Measurements from ENCODE around the gene GSDMA.

The GSDMA gene

GRCh38 chr17:40020146-40020545 lies 57.3 kb downstream of the GSDMA start:
- no peak for DNase-seq (ENCODE audit: low spot score)
- TF ChIP-seq CTCF (IDR thresholded peaks at IDR 0.05; ENCODE audit: extremely low read depth, missing control alignments) = no peak

DNA sequence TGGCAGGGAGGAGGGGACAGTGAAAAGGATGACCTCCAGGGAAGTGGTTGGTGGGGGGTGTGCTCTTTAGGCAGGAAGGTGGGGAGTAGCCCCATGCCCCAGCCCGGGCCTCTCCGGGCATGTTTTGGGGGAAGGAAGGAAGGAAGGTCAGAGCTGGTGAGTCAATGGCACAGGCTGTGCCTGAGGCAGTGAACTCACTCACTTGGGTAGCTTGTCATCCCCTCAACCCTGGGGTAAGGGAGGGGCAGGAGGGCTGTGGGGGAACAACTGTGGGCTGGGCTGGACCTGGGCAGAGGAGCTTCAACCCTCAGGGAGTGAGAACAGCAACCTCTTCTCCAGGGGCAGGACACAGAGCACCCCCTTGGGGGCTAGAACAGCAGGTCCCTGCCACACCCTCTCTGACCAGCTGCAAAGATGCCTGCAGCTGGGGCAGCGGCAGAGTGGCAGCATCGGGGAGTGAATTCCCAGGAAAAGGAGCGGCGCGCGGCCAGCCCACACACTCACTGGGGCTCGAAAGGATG lies 58.7 kb downstream of the GSDMA start:
- no peak for DNase-seq (ENCODE audit: low spot score)
- TF ChIP-seq CTCF (IDR thresholded peaks at IDR 0.05; ENCODE audit: extremely low read depth, missing control alignments) = no peak

DNA sequence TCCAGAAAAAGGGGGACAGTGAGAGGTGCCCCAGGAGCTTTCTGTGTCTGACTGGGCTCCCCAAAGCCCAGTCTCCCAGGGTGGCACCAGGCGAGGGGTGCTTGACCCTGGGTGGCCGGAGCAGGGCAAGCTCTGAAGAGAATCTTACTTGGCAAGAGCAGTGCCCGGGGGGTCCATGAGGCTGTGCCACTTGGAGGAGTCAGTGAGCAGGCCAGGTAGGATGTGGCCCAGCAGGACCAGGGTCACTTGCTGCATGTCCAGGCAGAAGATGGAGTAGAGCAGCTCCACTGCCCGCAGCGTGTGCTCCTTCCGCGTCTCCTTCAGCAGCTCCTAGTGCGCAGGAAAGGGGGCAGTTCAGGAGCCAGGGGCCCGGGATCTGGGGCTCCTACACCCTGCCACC lies 59.7 kb downstream of the GSDMA start:
- DNase-seq (ENCODE audit: low spot score) = no peak
- no peak for TF ChIP-seq CTCF (IDR thresholded peaks at IDR 0.05; ENCODE audit: extremely low read depth, missing control alignments)

DNA sequence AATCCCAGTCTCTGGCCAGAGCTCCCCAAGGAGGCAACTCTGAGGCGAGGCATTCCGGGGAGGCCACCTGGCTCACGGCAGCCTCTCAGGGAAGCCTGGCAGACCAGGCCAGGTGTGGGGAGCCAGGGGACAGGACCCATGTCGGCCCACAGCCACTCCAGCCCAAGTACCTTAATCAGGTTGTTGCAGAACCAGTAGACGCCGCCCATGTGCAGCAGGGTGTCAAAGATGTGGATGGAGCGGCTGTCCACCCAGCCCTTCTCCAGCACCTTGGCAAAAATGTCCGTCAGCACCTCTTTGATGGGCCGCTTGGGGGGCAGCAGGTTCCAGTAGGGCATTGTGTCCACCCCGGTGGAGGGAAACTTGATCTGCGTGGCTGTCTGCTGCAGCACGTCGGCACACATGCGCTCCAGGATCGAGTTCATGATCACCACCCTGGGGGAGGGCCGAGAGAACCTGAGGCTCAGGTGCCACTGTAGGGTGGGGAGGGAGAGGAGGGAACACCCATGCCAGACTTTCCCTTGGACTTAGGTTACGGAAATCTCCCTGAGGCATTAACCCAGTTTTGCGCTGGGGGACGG lies 60.2 kb downstream of the GSDMA start:
- TF ChIP-seq CTCF (IDR thresholded peaks at IDR 0.05; ENCODE audit: extremely low read depth, missing control alignments) = no peak
- no peak for DNase-seq (ENCODE audit: low spot score)

GRCh38 chr17:40023590-40024292 lies 60.9 kb downstream of the GSDMA start:
- no peak for DNase-seq (ENCODE audit: low spot score)
- no peak for TF ChIP-seq CTCF (IDR thresholded peaks at IDR 0.05; ENCODE audit: extremely low read depth, missing control alignments)

GRCh38 chr17:40024901-40025300 lies 62.1 kb downstream of the GSDMA start:
- no peak for DNase-seq (ENCODE audit: low spot score)
- TF ChIP-seq CTCF (IDR thresholded peaks at IDR 0.05; ENCODE audit: extremely low read depth, missing control alignments) = no peak

DNA sequence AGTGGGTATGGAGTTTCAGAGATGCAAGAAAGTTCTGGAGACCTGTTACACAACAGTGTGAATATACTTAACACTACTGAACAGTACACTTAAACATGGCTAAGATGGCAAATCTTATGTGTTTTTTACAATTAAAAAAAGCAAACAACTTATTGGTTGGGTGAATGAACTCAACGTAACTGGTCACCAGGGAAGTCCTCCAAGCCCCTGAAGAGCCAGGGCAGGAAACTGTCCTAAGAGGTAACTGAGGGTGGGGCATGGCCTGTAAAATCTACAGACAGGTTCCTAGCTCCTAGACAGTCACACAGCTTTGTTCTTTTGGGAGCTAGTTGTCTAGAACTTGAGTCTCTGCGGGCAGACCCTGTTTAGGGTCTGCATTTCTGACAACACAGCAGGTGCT lies 62.8 kb downstream of the GSDMA start:
- no peak for TF ChIP-seq CTCF (IDR thresholded peaks at IDR 0.05; ENCODE audit: extremely low read depth, missing control alignments)
- DNase-seq (ENCODE audit: low spot score) = no peak
